Endothelial cell of umbilical vein (primary cell): ENCODE measurements around the gene INPP5A. TPM values are rescaled to one million over a fixed set of nuclear protein-coding genes. Genes with fewer than 3 reads are reported as not detected.

Experiments used
- BruUV-seq: library from RNA; stranded (reverse); fragments of 400-500 nt; replicated peaks from 2 replicates; lab custom pipeline; 2021; lab: Mats Ljungman, UMichigan
- CTCF ChIA-PET: fragments of 300-600, 350-600 bp; sonication (Branson Sonifier 250); formaldehyde crosslinking; loops from one replicate; lab custom pipeline; 2021; ENCODE audit warnings: antibody characterized with exemption, inconsistent platforms; lab: Charles Lee
- POLR2A ChIA-PET: fragments of 300-600, 350-600 bp; sonication (Branson Sonifier 250); formaldehyde crosslinking; loops from one replicate; lab custom pipeline; 2021; ENCODE audit warnings: antibody characterized with exemption, inconsistent platforms; lab: Charles Lee
- DNase-seq: peaks from one replicate; pipeline ENCODE4 v3.0.0-alpha.2; 2011; ENCODE audit warnings: low read depth, low spot score
- FAIRE-seq: peaks from 2 replicates; lab custom pipeline; 2011; peaks lifted over from hg19 to GRCh38; lab: Jason Lieb, UNC
- H2AFZ ChIP-seq: 2 replicates; pipeline ENCODE4 v1.6.0; 2012; ENCODE audit warnings: low read depth, low read length, control low read depth, inconsistent platforms
- H3K27ac ChIP-seq: 2 replicates; pipeline ENCODE4 v1.5.1; 2011; ENCODE audit warnings: low read depth, mild to moderate bottlenecking, control low read depth, low read length, moderate library complexity; ENCODE audit not compliant: insufficient read depth
- H3K27me3 ChIP-seq, 2 experiments: 2 replicates each; pipeline versions ENCODE4 v1.6.0 to v1.6.1; 2011; ENCODE audit warnings: low read length in 2 of 2, mixed read lengths in 1 of 2; ENCODE audit not compliant: control insufficient read depth in 2 of 2, insufficient read depth in 2 of 2
- H3K36me3 ChIP-seq, 2 experiments: 2 replicates in 1 of 2; 3 replicates in 1 of 2; pipeline ENCODE4 v1.5.1; 2011; ENCODE audit warnings: low read length in 2 of 2, mild to moderate bottlenecking in 1 of 2, moderate library complexity in 1 of 2; ENCODE audit not compliant: control insufficient read depth in 2 of 2, insufficient read depth in 2 of 2; ENCODE audit errors: extremely low read depth in 1 of 2
- H3K4me1 ChIP-seq: 3 replicates; pipeline ENCODE4 v1.5.1; 2011; ENCODE audit warnings: mild to moderate bottlenecking, low read length; ENCODE audit not compliant: control insufficient read depth, insufficient read depth; ENCODE audit errors: extremely low read depth
- H3K4me2 ChIP-seq: 2 replicates; pipeline ENCODE4 v1.6.1; 2011; ENCODE audit warnings: low read length, control low read depth, mixed read lengths; ENCODE audit not compliant: insufficient read depth
- H3K4me3 ChIP-seq, 3 experiments: fragments of 200-600 bp in 1 of 3; sonication (generic), shearing (Covaris generic) in 1 of 3; replicated peaks in 1 of 3; 2 replicates each; pipeline ENCODE4 v1.5.1; 2011 to 2016; ENCODE audit warnings: control low read depth in 3 of 3, low read length in 3 of 3, mild to moderate bottlenecking in 2 of 3, inconsistent platforms in 1 of 3, low read depth in 1 of 3, moderate library complexity in 1 of 3; ENCODE audit not compliant: insufficient read depth in 1 of 3
- H3K79me2 ChIP-seq: 2 replicates; pipeline ENCODE4 v1.6.0; 2012; ENCODE audit warnings: low read length, inconsistent platforms; ENCODE audit not compliant: control insufficient read depth, insufficient read depth
- H3K9ac ChIP-seq: replicated peaks from 2 replicates; pipeline ENCODE3; 2011; ENCODE audit warnings: low read length, control low read depth; ENCODE audit not compliant: insufficient read depth; ENCODE audit errors: extremely low read depth
- H3K9me1 ChIP-seq: replicated peaks from 3 replicates; pipeline ENCODE4 v1.6.0; 2011; ENCODE audit warnings: mild to moderate bottlenecking, low read length; ENCODE audit not compliant: control insufficient read depth, insufficient read depth; ENCODE audit errors: extremely low read depth
- H3K9me3 ChIP-seq: replicated peaks from 2 replicates; pipeline ENCODE4 v1.5.1; 2012; ENCODE audit warnings: low read length, inconsistent platforms; ENCODE audit not compliant: control insufficient read depth, insufficient read depth
- H4K20me1 ChIP-seq: replicated peaks from 2 replicates; pipeline ENCODE3; 2011; ENCODE audit warnings: mild to moderate bottlenecking, low read length; ENCODE audit not compliant: control insufficient read depth, insufficient read depth; ENCODE audit errors: extremely low read depth
- FOS ChIP-seq: IDR thresholded peaks from 2 replicates; pipeline ENCODE4 v1.6.1; 2011; ENCODE audit warnings: mild to moderate bottlenecking, low read length, moderate library complexity, borderline replicate concordance; ENCODE audit not compliant: insufficient read depth
- GATA2 ChIP-seq: IDR thresholded peaks from 2 replicates; pipeline ENCODE4 v1.7.0; 2011; ENCODE audit warnings: low read depth, mild to moderate bottlenecking, moderate library complexity, mixed read lengths, low read length; ENCODE audit not compliant: insufficient read length, insufficient read depth
- JUN ChIP-seq: IDR thresholded peaks from 2 replicates; pipeline ENCODE4 v1.6.1; 2011; ENCODE audit warnings: borderline replicate concordance, low read depth; ENCODE audit not compliant: insufficient read length, insufficient read depth
- MYC ChIP-seq: IDR thresholded peaks from one replicate; pipeline ENCODE4 v1.6.1; 2011; ENCODE audit warnings: mild to moderate bottlenecking, low read depth, low read length
- POLR2AphosphoS5 ChIP-seq: IDR thresholded peaks from 2 replicates; pipeline ENCODE4 v1.6.1; 2012; ENCODE audit warnings: low read depth, mild to moderate bottlenecking, control low read depth, low read length, moderate library complexity; ENCODE audit not compliant: insufficient read depth
- dilution Hi-C: fragments of 300-500 bp; cut with MboI; formaldehyde crosslinking; loops from one replicate; pipeline ENCODE4 v1.15.0; 2019; ENCODE audit warnings: low sequenced_read_pairs; ENCODE audit not compliant: extremely low pct_ligation_motif_present
- intact Hi-C: fragments of 100-400 bp; cut with micrococcal nuclease; formaldehyde crosslinking; loops from one replicate; pipeline ENCODE4 v1.10.0; 2022
- polyA plus RNA-seq, 4 experiments: library from polyadenylated mRNA; depleted of rRNA in 3 of 4; stranded (reverse) in 3 of 4; unstranded in 1 of 4; fragments of >200 nt; gene quantifications; 2 replicates each; pipeline versions ENCODE4 v1.2.1 to v1.2.3, GENCODE V29; 2011 to 2012; ENCODE audit warnings: missing spikeins in 1 of 4
- total RNA-seq: library from RNA; stranded (reverse); gene quantifications from 2 replicates; pipeline ENCODE4 v1.2.3, GENCODE V29; 2021
- TF ChIP-seq, protein P1 (sequence below): IDR thresholded peaks from 2 replicates; pipeline ENCODE4 v1.6.1; 2011; ENCODE audit not compliant: insufficient read depth, insufficient read length
- TF ChIP-seq, protein P2 (sequence below), 2 donors: IDR thresholded peaks; 1 replicate in 1 of 2; 2 replicates in 1 of 2; pipeline ENCODE4 v1.5.1; 2011; ENCODE audit warnings: low read length in 2 of 2, mild to moderate bottlenecking in 2 of 2, moderate library complexity in 2 of 2, control low read depth in 1 of 2, inconsistent platforms in 1 of 2, low read depth in 1 of 2; ENCODE audit not compliant: insufficient read depth in 1 of 2; ENCODE audit errors: extremely low read depth in 1 of 2

The INPP5A gene
- total and polyA plus RNA-seq, 2 donors (not counting 3 experiments of a cell fraction or from before 2014, with no cell fraction given): 22.9 to 33.2 TPM

DNA sequence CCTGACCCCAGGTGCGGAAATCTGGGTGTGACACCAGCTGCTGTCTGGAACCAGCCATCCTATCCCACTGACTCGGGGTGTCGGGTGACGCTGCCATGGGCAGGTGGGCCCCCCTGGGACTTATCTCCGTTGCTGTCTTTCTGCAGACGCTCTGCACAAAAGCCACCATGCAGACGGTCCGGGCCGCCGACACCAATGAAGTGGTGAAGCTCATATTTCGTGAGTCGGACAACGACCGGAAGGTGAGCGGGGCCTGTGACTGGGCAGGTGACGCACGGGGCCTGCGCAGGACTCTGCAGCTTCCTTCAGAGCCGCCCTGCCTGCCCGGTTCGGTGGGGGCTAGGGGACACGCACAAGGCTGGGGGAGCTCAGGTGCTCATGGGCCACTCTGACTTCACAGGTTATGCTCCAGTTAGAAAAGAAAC, 211.8 kb downstream of the INPP5A start:
- Histone ChIP-seq H3K27me3 (no peaks in the 10 kb centered on the region), H3K9me3 (no peaks in the 10 kb centered on the region), H3K9me1 (no peaks in the 10 kb centered on the region), H3K36me3 (no peaks in the 10 kb centered on the region), H2AFZ (no peak overlapping the region), H3K4me1 (no peaks in the 10 kb centered on the region), H3K4me3 (no peak overlapping the region), H3K79me2 (no peaks in the 10 kb centered on the region), H3K27ac (no peak overlapping the region), H3K4me2 (no peak overlapping the region), H4K20me1 (no peaks in the 10 kb centered on the region), H3K9ac (no peak overlapping the region)
- FAIRE-seq (no peak), DNase-seq (no peak)
- dilution Hi-C loops (no loop called here), intact Hi-C loops (no loop called here)
- BruUV-seq: no TSS peak
- POLR2A ChIA-PET: no interaction called here
- CTCF ChIA-PET: no interaction called here
- TF ChIP-seq, protein P1, sequence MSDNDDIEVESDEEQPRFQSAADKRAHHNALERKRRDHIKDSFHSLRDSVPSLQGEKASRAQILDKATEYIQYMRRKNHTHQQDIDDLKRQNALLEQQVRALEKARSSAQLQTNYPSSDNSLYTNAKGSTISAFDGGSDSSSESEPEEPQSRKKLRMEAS: no peak
- TF ChIP-seq GATA2: no peak
- TF ChIP-seq MYC: no peak
- no peak for TF ChIP-seq POLR2AphosphoS5
- TF ChIP-seq, protein P2, sequence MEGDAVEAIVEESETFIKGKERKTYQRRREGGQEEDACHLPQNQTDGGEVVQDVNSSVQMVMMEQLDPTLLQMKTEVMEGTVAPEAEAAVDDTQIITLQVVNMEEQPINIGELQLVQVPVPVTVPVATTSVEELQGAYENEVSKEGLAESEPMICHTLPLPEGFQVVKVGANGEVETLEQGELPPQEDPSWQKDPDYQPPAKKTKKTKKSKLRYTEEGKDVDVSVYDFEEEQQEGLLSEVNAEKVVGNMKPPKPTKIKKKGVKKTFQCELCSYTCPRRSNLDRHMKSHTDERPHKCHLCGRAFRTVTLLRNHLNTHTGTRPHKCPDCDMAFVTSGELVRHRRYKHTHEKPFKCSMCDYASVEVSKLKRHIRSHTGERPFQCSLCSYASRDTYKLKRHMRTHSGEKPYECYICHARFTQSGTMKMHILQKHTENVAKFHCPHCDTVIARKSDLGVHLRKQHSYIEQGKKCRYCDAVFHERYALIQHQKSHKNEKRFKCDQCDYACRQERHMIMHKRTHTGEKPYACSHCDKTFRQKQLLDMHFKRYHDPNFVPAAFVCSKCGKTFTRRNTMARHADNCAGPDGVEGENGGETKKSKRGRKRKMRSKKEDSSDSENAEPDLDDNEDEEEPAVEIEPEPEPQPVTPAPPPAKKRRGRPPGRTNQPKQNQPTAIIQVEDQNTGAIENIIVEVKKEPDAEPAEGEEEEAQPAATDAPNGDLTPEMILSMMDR (IDR thresholded peaks at IDR 0.05; ENCODE audit: extremely low read depth in 1 of 2, insufficient read depth in 1 of 2, low read depth in 1 of 2, low read length in 2 of 2): no peak
- no peak for TF ChIP-seq JUN
- no peak for TF ChIP-seq FOS
